CD14-positive monocyte (primary cell): ENCODE results near the gene ZFYVE28. TPM values are rescaled to one million over a fixed set of nuclear protein-coding genes. Genes with fewer than 3 reads are reported as not detected.
A peak's percentile ranks its signal among the peaks of the same experiment; 100 is the strongest.

Source experiments
- DNase-seq, 3 donors: peaks; one replicate each; pipeline ENCODE4 v3.0.0-alpha.2; 2011 to 2022
- H2AFZ ChIP-seq: 2 replicates; pipeline ENCODE4 v1.6.0; 2012; ENCODE audit warnings: mild to moderate bottlenecking, low read depth, low read length, inconsistent platforms; ENCODE audit not compliant: insufficient read depth, poor library complexity, severe bottlenecking
- H3K27ac ChIP-seq, 2 donors: 1 replicate in 1 of 2; 2 replicates in 1 of 2; pipeline ENCODE4 v1.5.1; 2012 to 2013; ENCODE audit warnings: low read length in 2 of 2, control low read depth in 1 of 2, inconsistent platforms in 1 of 2, low read depth in 1 of 2, mild to moderate bottlenecking in 1 of 2
- H3K27me3 ChIP-seq, 2 donors: one replicate each; pipeline versions ENCODE4 v1.6.0 to v1.6.1; 2011 to 2013; ENCODE audit warnings: low read length in 2 of 2; ENCODE audit not compliant: control insufficient read depth in 2 of 2, insufficient read depth in 2 of 2
- H3K36me3 ChIP-seq, 2 donors: replicated peaks in 1 of 2; 1 replicate in 1 of 2; 2 replicates in 1 of 2; pipeline versions ENCODE4 v1.5.1 to v1.6.1; 2012 to 2013; ENCODE audit warnings: low read length in 2 of 2, control low read depth in 1 of 2, inconsistent platforms in 1 of 2, mild to moderate bottlenecking in 1 of 2; ENCODE audit not compliant: insufficient read depth in 2 of 2, control insufficient read depth in 1 of 2
- H3K4me1 ChIP-seq, 2 donors: 1 replicate in 1 of 2; 2 replicates in 1 of 2; pipeline versions ENCODE4 v1.5.1 to v1.6.1; 2012 to 2013; ENCODE audit warnings: low read length in 2 of 2, control low read depth in 1 of 2, inconsistent platforms in 1 of 2, mild to moderate bottlenecking in 1 of 2, moderate library complexity in 1 of 2; ENCODE audit not compliant: insufficient read depth in 2 of 2, control insufficient read depth in 1 of 2
- H3K4me2 ChIP-seq: replicated peaks from 2 replicates; pipeline ENCODE3; 2012; ENCODE audit warnings: low read length, moderate library complexity, mild to moderate bottlenecking; ENCODE audit not compliant: poor library complexity, severe bottlenecking; ENCODE audit errors: extremely low read depth
- H3K4me3 ChIP-seq, 3 experiments: fragments of 200-600 bp in 1 of 3; sonication (generic) in 1 of 3; replicated peaks in 1 of 3; 1 replicate in 2 of 3; 2 replicates in 1 of 3; pipeline ENCODE4 v1.5.1; 2011 to 2013; ENCODE audit warnings: low read length in 3 of 3, mild to moderate bottlenecking in 3 of 3, control low read depth in 2 of 3, low read depth in 2 of 3, inconsistent platforms in 1 of 3, moderate library complexity in 1 of 3
- H3K79me2 ChIP-seq: 2 replicates; pipeline ENCODE4 v1.6.0; 2012; ENCODE audit warnings: mild to moderate bottlenecking, control low read depth, inconsistent platforms, low read length, moderate library complexity; ENCODE audit not compliant: insufficient read depth
- H3K9ac ChIP-seq: 2 replicates; pipeline ENCODE4 v1.6.0; 2017; ENCODE audit warnings: low read length, mild to moderate bottlenecking; ENCODE audit not compliant: insufficient read depth, poor library complexity, severe bottlenecking
- H3K9me3 ChIP-seq, 2 donors: replicated peaks in 1 of 2; 1 replicate in 1 of 2; 2 replicates in 1 of 2; pipeline versions ENCODE4 v1.5.1 to v1.6.1; 2012 to 2013; ENCODE audit warnings: low read length in 2 of 2, control low read depth in 1 of 2; ENCODE audit not compliant: control insufficient read depth in 1 of 2, insufficient read depth in 1 of 2
- H4K20me1 ChIP-seq: 2 replicates; pipeline ENCODE4 v1.6.0; 2012; ENCODE audit warnings: mild to moderate bottlenecking, low read length, control low read depth, moderate library complexity; ENCODE audit not compliant: insufficient read depth
- H3K27ac Mint-ChIP-seq, 7 donors: one replicate each; pipeline ENCODE4 v1.8.0; 2020; ENCODE audit warnings: mild to moderate bottlenecking in 7 of 7, mixed read lengths in 7 of 7, moderate library complexity in 6 of 7, inconsistent platforms in 2 of 7
- H3K27me3 Mint-ChIP-seq, 3 donors: one replicate each; pipeline ENCODE4 v1.8.0; 2021 to 2022; ENCODE audit warnings: low read depth in 3 of 3, mild to moderate bottlenecking in 3 of 3, mixed read lengths in 3 of 3, moderate library complexity in 3 of 3, inconsistent platforms in 1 of 3
- H3K36me3 Mint-ChIP-seq, 2 donors: one replicate each; pipeline ENCODE4 v1.8.0; 2020; ENCODE audit warnings: mixed read lengths in 2 of 2, inconsistent platforms in 1 of 2, mild to moderate bottlenecking in 1 of 2
- H3K4me1 Mint-ChIP-seq: one replicate; pipeline ENCODE4 v1.8.0; 2020; ENCODE audit warnings: mild to moderate bottlenecking, mixed read lengths
- H3K4me3 Mint-ChIP-seq, 2 donors: one replicate each; pipeline ENCODE4 v1.8.0; 2020; ENCODE audit warnings: mild to moderate bottlenecking in 2 of 2, mixed read lengths in 2 of 2, moderate library complexity in 1 of 2
- H3K9me3 Mint-ChIP-seq, 7 donors: one replicate each; pipeline ENCODE4 v1.8.0; 2020 to 2022; ENCODE audit warnings: mixed read lengths in 7 of 7, mild to moderate bottlenecking in 6 of 7, moderate library complexity in 6 of 7, inconsistent platforms in 2 of 7
- CTCF ChIP-seq: fragments of 200-600 bp; IDR thresholded peaks from one replicate; pipeline ENCODE4 v1.8.0; 2022; ENCODE audit warnings: antibody characterized with exemption, mild to moderate bottlenecking
- WGBS: methylation state at CpG from one replicate; pipeline ENCODE4 v1.1.5; 2013; ENCODE audit warnings: missing lambda C conversion rate; ENCODE audit not compliant: insufficient coverage; 5-methylcytosine and 5-hydroxymethylcytosine counted together
- intact Hi-C, 2 donors: fragments of 100-400 bp; cut with micrococcal nuclease; formaldehyde crosslinking; loops; one replicate each; pipeline versions ENCODE4 v1.15.0 to v1.15.1; 2023
- polyA plus RNA-seq, 3 donors: library from polyadenylated mRNA; depleted of rRNA in 1 of 3; unstranded in 2 of 3; stranded (reverse) in 1 of 3; fragments of 300-500 nt in 2 of 3; fragments of >200 nt in 1 of 3; fragmentation: Illumina TruSeq in 2 of 3; gene quantifications; 1 replicate in 2 of 3; 2 replicates in 1 of 3; pipeline ENCODE4 v1.2.3, GENCODE V29; 2012 to 2021

The ZFYVE28 gene
- polyA plus RNA-seq, 3 donors: 1.0 to 4.4 (median 1.1) TPM

DNA sequence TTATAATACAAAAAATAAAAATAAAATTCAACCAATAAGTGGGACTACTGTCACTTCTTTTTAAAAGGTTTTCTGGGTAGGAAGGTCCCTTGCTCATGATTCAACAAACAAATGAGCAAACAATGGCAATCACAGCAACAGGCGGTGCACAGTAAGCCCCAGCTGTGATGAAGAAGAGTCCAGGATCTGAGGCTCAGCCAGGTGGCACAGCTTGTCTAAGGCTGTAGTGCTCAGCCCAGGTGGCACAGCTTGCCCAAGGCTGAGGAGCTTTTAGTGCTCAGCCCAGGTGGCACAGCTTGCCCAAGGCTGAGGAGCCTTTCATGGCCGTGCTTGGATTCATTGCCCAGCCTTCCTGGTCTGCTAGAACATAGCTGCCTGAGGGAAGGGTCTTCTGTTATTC is 75.0 kb downstream of the ZFYVE28 start:
- TF ChIP-seq CTCF: no peak
- no peak overlapping the region for H3K4me3 ChIP-seq
- intact Hi-C loops: no loop called here
- H3K79me2 ChIP-seq: no peaks in the 10 kb centered on the region
- Mint-ChIP-seq H3K27me3 (peaks cover 0 to 3% (median 2%) of the 10 kb centered on the region in 3 donors), H3K9me3 (peaks cover 5 to 20% (median 9%) of the 10 kb centered on the region in 7 donors), H3K4me3 (no peak overlapping the region), H3K4me1 (no peaks in the 10 kb centered on the region), H3K36me3 (no peaks in the 10 kb centered on the region), H3K27ac (peak overlapping the region in 1 of 7 donors; percentile 21)
- H3K36me3 ChIP-seq: no peaks in the 10 kb centered on the region
- peaks cover 0 to 5% of the 10 kb centered on the region in 2 donors for H3K9me3 ChIP-seq
- DNase-seq: no peak
- WGBS: 92% methylated on average over 2 of the region's 2 CpGs
- no peak overlapping the region for H3K9ac ChIP-seq
- H3K27me3 ChIP-seq: no peaks in the 10 kb centered on the region
- no peaks in the 10 kb centered on the region for H4K20me1 ChIP-seq
- H3K4me1 ChIP-seq: no peaks in the 10 kb centered on the region
- H3K4me2 ChIP-seq: no peak overlapping the region
- no peak overlapping the region for H2AFZ ChIP-seq
- H3K27ac ChIP-seq: no peak overlapping the region

GRCh38 chr4:2341911-2342652 is 76.4 kb downstream of the ZFYVE28 start:
- Histone ChIP-seq H3K4me2 (no peak overlapping the region), H3K4me3 (no peak overlapping the region), H3K27ac (no peak overlapping the region), H4K20me1 (no peaks in the 10 kb centered on the region), H3K9me3 (peaks cover 0 to 5% of the 10 kb centered on the region in 2 donors), H3K9ac (no peak overlapping the region), H3K36me3 (no peaks in the 10 kb centered on the region), H3K27me3 (no peaks in the 10 kb centered on the region), H3K4me1 (no peaks in the 10 kb centered on the region), H3K79me2 (no peaks in the 10 kb centered on the region), H2AFZ (no peak overlapping the region)
- TF ChIP-seq CTCF: no peak
- intact Hi-C loops: no loop called here
- Mint-ChIP-seq H3K4me3 (no peak overlapping the region), H3K9me3 (peaks cover under 1 to 20% (median 6%) of the 10 kb centered on the region in 7 donors), H3K27me3 (peaks cover 0 to 2% (median 2%) of the 10 kb centered on the region in 3 donors), H3K4me1 (no peaks in the 10 kb centered on the region), H3K36me3 (no peaks in the 10 kb centered on the region), H3K27ac (no peak overlapping the region)
- WGBS: 91% methylated on average over 11 of the region's 16 CpGs
- peak in 1 of 3 donors; percentile 0 for DNase-seq
